ENCODE measurements around the gene AKT3.

DNA sequence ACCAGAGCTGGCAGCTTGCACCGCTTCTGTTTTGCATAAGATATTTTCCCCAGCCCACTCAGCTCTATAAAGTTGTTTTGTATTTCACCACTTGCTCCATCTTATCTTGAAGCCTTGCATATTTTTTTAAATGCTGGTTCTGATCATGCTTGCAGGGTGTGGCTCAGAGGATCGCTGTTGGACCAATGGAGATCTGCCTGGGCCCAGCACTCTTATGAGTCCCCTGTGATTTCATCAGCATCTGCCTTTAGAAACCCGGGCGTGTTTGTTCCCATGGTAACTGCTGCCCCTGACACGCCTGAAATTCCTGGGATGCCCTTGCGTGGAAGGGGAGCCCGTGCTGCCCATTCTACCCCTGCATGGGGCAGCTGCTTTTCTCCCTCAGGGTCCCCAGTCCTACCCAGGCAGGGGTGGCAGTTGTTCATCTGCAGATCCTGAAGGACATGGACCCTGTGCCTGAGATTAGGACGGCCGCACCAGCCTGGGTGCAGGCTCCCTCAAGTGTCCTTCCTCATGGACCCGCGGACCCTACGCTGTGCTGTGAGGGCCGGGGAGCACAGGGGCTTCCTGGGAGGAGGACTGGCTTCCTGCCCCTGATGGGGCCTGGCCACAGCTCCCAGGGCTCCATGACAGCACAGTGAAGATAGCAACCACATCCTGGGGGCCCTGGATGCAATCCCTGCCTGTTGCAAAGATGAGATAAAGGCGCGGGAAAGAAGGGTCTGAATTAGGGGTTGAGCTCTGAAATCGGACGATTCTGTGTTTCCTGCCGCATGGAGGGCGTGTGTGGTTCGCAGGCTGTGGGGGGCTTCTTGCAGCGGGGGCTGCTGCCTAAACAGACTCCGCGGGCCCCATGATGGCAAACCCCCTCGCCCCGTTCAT lies 367.7 kb downstream of the AKT3 start:
- TF ChIP-seq, protein P1, sequence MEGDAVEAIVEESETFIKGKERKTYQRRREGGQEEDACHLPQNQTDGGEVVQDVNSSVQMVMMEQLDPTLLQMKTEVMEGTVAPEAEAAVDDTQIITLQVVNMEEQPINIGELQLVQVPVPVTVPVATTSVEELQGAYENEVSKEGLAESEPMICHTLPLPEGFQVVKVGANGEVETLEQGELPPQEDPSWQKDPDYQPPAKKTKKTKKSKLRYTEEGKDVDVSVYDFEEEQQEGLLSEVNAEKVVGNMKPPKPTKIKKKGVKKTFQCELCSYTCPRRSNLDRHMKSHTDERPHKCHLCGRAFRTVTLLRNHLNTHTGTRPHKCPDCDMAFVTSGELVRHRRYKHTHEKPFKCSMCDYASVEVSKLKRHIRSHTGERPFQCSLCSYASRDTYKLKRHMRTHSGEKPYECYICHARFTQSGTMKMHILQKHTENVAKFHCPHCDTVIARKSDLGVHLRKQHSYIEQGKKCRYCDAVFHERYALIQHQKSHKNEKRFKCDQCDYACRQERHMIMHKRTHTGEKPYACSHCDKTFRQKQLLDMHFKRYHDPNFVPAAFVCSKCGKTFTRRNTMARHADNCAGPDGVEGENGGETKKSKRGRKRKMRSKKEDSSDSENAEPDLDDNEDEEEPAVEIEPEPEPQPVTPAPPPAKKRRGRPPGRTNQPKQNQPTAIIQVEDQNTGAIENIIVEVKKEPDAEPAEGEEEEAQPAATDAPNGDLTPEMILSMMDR (IDR thresholded peaks at IDR 0.05; ENCODE audit: poor library complexity) = no peak
- TF ChIP-seq EZH2 (IDR thresholded peaks at IDR 0.05; ENCODE audit: borderline replicate concordance) = no peak
- no peak for TF ChIP-seq EZH2phosphoT487 (IDR thresholded peaks at IDR 0.05; ENCODE audit: low read depth, severe bottlenecking, unreplicated experiment)
